Effector memory CD8-positive, alpha-beta T cell (primary cell): ENCODE data around the gene RUNX1.

Experiments used
- ATAC-seq: fragments of 150-1000 bp; cut with Tn5 transposase; replicated peaks from 2 replicates; pipeline ENCODE4 v1.10.0; 2021; ENCODE audit warnings: mild to moderate bottlenecking, moderate library complexity
- DNase-seq, 3 experiments: peaks; one replicate each; pipeline ENCODE4 v3.0.0; 2021
- H3K27ac Mint-ChIP-seq, 2 donors: one replicate each; pipeline ENCODE4 v1.8.0; 2022; ENCODE audit warnings: mild to moderate bottlenecking in 2 of 2, mixed read lengths in 2 of 2, moderate library complexity in 2 of 2
- H3K27me3 Mint-ChIP-seq, 2 donors: one replicate each; pipeline ENCODE4 v1.8.0; 2022; ENCODE audit warnings: mixed read lengths in 2 of 2
- H3K36me3 Mint-ChIP-seq: one replicate; pipeline ENCODE4 v1.8.0; 2022; ENCODE audit warnings: mild to moderate bottlenecking, moderate library complexity, mixed read lengths; ENCODE audit not compliant: insufficient read depth
- H3K4me1 Mint-ChIP-seq, 2 donors: one replicate each; pipeline ENCODE4 v1.8.0; 2022; ENCODE audit warnings: low read depth in 2 of 2, mixed read lengths in 2 of 2
- H3K4me3 Mint-ChIP-seq, 2 donors: one replicate each; pipeline ENCODE4 v1.8.0; 2022; ENCODE audit warnings: mild to moderate bottlenecking in 2 of 2, mixed read lengths in 2 of 2, moderate library complexity in 2 of 2
- H3K9me3 Mint-ChIP-seq, 2 donors: one replicate each; pipeline ENCODE4 v1.8.0; 2022; ENCODE audit warnings: mixed read lengths in 2 of 2

Gene RUNX1

DNA sequence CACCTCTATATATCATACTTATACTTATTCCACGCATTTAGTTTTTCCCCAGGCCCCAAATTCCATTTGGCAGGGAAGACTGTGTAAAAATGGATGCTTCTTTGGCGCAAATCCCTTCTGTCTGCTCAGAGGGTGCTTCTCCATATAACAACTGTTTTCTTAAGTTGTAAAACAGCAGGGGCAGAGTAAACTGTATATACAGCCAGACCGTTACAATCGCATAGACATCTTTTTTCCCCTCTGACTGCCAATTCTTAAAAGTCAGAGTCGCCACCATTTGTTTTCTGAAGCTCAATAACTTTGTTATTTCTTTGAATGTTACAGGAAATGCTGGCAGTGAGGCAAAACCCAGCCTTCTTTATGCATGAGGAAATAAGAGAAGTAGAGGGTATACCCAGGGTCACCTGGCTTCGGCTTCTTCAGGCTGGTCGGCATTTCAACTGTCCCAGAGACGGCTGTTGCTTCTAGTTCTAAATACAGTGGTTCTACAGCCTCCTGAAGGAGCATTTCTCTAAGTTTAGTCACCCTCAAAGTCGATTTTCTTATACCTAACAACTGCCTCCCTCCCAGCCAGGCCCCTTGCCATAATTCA lies 191.9 kb downstream of the RUNX1 start:
- Mint-ChIP-seq H3K27me3 (no peaks in the 10 kb centered on the region), H3K4me3 (no peak overlapping the region), H3K9me3 (no peaks in the 10 kb centered on the region), H3K4me1 (peaks cover 8 to 24% of the 10 kb centered on the region in 2 donors), H3K36me3 (peaks cover 82% of the 10 kb centered on the region), H3K27ac (peak overlapping the region in 1 of 2 donors; percentile 62)
- no peak for ATAC-seq
- DNase-seq, result no peak

DNA sequence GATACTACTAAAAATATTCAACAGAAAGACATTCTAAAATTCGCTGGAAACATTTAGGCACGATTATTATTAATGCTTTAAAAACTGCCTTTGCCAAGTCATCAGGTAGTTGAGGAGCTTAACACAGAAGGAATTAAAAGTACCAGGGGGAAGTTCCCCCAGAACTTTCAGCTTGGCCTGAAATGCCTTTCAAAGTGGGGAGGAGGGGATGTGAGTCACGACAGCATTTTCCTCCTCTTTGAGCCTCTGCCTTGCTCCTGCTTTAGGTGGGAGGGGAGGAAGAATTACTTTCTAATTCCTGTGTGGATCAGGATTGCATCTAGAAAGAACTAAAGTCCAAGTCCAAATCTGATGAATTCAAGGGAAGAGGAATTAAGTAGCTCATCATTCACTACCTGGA lies 196.7 kb downstream of the RUNX1 start:
- no peak for ATAC-seq
- Mint-ChIP-seq H3K4me3 (no peak overlapping the region), H3K27me3 (no peaks in the 10 kb centered on the region), H3K27ac (peak overlapping the region in 1 of 2 donors; percentile 46), H3K9me3 (no peaks in the 10 kb centered on the region), H3K4me1 (peaks cover 2 to 13% of the 10 kb centered on the region in 2 donors), H3K36me3 (peaks cover 73% of the 10 kb centered on the region)
- no peak for DNase-seq

DNA sequence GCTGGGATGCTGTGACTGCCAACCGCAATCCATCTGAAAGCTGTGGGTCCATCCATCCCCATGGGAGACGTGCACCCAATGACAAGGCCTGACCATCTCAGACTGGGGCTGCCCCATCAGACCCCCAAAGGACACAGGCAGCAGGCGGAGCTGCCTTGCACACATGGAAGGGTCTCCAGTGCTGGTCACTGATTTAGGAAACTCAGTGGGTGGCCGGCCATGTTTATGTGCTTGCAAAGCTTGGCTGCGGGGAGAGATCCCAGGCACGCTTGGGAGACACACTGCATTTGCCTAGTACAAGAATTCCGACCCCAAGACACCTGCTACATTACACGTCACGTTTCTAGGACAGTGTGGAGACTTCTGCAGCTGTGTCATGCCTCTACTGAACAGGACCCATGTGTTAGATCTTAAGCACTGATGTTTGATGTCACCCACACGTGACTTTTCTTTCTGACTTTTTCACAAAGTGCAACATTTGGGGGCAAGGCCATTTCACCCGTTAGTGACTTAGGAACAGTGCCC lies 198.9 kb downstream of the RUNX1 start:
- Mint-ChIP-seq H3K4me1 (peaks cover 15 to 33% of the 10 kb centered on the region in 2 donors), H3K27ac (no peak overlapping the region), H3K9me3 (no peaks in the 10 kb centered on the region), H3K27me3 (no peaks in the 10 kb centered on the region), H3K4me3 (no peak overlapping the region), H3K36me3 (peaks cover 56% of the 10 kb centered on the region)
- DNase-seq (no peak), ATAC-seq (no peak)

DNA sequence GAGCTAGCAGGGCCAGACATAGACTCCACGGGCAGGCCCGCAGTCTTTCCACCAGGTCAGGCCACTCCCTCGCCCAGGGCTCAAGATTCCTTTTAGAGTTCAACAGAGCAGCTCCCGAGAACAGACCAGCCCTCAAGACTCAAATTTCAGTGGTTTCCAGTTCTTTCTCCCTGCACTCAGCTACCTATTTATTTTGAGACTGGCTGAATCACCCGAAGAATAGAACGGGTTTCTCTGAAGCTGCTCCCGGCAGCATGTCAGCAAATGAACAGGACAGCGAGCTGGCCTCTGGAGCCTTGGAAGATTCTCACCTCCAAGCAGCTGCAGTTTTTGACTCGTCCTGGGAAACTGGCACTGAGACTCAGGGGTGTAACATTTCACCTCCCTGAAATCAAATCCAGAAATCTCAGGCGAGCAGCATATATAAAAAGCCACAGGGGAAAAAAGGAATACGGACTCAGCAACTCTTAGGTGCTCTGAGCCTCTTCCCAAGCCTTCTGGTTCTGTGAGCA lies 202.4 kb downstream of the RUNX1 start:
- no peaks in the 10 kb centered on the region for H3K27me3 Mint-ChIP-seq
- H3K4me3 Mint-ChIP-seq, result peak overlapping the region; percentile 55 to 60
- ATAC-seq, result no peak
- peak overlapping the region; percentile 58 to 90 for H3K27ac Mint-ChIP-seq
- H3K4me1 Mint-ChIP-seq, result peaks cover 37 to 46% of the 10 kb centered on the region in 2 donors
- no peaks in the 10 kb centered on the region for H3K9me3 Mint-ChIP-seq
- no peak for DNase-seq
- peaks cover 36% of the 10 kb centered on the region for H3K36me3 Mint-ChIP-seq

DNA sequence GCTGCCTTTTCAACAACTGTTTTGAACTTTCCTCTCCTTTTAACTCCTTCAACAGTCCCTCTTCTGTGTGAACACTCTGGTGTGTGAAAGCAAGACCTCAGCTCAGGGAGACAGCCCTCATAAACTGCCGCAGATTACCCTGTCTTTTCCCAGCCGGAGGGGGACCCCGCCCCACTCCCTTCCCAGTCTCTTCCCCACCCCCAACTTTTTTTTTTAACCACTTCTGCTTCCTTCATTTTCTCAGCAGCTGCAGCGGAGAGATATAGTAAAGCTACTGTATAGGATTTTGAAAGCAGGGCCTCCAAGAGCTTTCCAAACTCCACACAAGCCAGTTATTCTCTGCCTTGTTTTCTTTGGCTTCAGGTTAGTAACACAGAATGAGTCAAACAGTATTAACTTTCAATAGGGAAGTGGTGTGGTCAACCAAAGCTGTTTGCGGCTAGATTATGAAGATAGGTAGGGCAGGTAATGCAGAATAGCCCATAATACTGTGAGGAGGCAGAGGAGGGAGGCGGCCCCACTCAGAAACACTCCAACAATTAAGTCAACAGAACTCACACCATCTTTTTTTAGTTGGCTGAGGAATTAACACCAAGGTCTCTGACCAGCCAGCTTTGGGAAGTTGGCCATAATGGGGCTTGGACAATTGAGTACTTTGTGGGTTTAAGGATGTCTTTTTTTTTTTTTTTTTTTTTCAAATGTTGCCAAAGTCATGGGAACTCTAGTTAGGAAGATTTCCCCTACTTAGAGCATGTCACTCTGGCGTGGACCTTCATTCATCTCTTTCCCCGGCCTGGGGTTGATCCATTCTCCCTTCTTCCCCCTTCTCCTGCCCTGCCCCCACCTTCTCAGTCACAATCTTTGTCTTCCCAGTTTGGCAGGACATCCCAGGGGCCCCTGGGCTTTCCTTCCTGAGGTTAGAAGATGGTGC lies 203.3 kb downstream of the RUNX1 start:
- DNase-seq (peak in 2 of 3 experiments; percentile 17 to 22), ATAC-seq (peak; percentile 93)
- Mint-ChIP-seq H3K27ac (peak overlapping the region; percentile 56 to 90), H3K4me3 (peak overlapping the region; percentile 55 to 60), H3K36me3 (peaks cover 32% of the 10 kb centered on the region), H3K4me1 (peaks cover 42 to 46% of the 10 kb centered on the region in 2 donors), H3K9me3 (no peaks in the 10 kb centered on the region), H3K27me3 (no peaks in the 10 kb centered on the region)

DNA sequence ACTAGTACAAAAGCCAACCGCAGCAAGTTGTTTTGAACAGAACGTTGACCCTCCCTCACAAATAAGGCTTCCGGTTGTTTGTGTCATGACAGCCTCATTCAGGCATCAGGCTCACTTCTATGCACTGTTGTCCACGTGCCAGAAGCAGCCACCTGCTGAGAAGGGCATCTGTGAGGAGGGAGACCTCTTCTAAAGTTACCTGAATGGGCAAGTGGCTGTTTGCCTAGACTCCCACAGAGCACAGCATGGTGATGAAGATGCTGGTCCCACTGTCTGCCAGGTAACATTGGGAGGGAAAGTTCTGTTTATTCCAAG lies 204.2 kb downstream of the RUNX1 start:
- DNase-seq, result no peak
- no peak overlapping the region for H3K4me3 Mint-ChIP-seq
- H3K9me3 Mint-ChIP-seq, result no peaks in the 10 kb centered on the region
- no peaks in the 10 kb centered on the region for H3K27me3 Mint-ChIP-seq
- H3K27ac Mint-ChIP-seq, result peak overlapping the region; percentile 56 to 90
- no peak for ATAC-seq
- peaks cover 31% of the 10 kb centered on the region for H3K36me3 Mint-ChIP-seq
- peaks cover 49 to 50% of the 10 kb centered on the region in 2 donors for H3K4me1 Mint-ChIP-seq

DNA sequence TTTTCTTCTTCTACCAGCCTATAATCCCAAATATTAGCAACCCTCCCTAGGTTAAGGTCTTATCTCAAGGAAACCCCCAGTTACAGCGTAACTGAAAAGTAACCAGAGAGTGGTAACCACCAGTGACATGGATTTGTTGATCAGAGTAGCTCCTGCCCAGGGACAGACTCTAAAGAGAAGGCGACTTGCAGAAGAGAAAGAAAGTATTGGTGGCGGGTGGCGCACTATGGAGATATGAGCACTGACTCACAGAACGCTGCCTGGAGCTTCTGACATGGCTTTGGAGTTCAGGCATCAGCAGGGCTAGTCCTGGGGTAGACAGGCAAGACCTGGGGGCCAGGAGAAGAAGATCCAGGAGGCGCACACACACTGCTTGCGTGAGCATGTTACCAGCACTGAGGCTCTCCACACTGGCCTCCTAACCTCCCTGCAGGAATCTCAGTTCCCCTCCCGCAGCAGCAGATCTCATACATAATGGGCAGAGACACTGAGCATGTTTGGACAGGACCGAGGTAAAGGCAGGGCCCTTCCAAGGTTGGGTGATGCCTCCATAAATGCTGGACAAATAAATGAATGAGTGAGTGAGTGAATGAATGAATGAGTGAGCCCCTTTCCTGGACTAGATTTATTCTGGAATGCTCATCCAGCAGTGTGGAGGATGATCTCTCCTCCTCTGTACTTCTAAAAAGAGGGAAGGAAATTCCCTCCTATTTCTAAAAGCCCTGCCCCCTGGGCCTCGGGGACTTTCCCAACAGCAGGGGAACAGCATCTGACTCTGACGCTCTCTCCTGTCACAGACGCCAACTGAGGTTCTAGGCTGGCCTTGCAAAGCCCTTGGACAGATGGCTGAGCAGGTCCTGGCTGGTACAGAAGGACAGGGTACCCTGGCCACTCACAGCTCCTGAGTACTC lies 204.8 kb downstream of the RUNX1 start:
- Mint-ChIP-seq H3K27ac (peak overlapping the region; percentile 56 to 90), H3K4me3 (no peak overlapping the region), H3K27me3 (no peaks in the 10 kb centered on the region), H3K4me1 (peaks cover 53 to 56% of the 10 kb centered on the region in 2 donors), H3K9me3 (no peaks in the 10 kb centered on the region), H3K36me3 (peaks cover 33% of the 10 kb centered on the region)
- ATAC-seq, result no peak
- no peak for DNase-seq

DNA sequence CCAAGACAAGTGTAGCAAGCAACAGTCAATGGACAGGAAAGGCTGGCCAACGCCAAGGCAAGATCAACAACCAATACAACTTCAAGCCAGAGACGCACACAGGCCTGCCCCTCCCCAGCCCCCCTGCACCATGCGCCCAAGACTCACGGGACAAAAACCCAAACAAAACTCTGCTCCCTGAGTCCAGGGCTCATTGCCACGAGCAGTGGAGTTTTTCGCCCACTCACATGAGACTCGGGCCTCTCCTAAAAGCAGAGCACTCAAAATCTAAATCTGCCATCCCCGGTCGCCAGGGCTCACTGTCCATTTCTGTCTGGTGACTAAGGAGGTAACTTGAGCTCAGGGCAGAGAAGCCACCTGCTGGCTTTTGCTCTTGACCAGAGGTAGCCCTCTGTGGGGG lies 205.5 kb downstream of the RUNX1 start:
- peaks cover 57 to 59% of the 10 kb centered on the region in 2 donors for H3K4me1 Mint-ChIP-seq
- DNase-seq (no peak), ATAC-seq (no peak)
- H3K27ac Mint-ChIP-seq, result peak overlapping the region in 1 of 2 donors; percentile 0
- H3K9me3 Mint-ChIP-seq, result no peaks in the 10 kb centered on the region
- H3K27me3 Mint-ChIP-seq, result no peaks in the 10 kb centered on the region
- peaks cover 33% of the 10 kb centered on the region for H3K36me3 Mint-ChIP-seq
- no peak overlapping the region for H3K4me3 Mint-ChIP-seq

DNA sequence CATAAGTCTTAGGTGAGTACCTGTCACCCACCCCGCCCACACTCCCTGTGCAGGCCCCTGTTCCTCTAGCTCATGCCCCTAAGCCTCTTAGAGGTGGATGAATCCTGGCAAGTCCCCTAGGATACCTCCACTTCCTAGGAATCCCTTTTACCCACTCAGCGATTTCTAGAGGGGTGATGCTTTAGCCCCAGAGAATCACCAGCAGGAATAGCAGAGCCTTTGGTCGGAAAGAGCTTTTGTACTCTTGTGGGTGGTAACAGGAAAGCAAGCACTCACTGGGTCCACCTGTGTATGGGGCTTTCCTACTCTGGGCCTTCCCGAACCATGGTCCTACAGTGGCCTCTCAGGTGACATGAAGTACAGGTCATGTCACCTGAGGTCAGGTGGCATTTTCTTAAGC lies 207.9 kb downstream of the RUNX1 start:
- Mint-ChIP-seq H3K4me3 (no peak overlapping the region), H3K36me3 (peaks cover 47% of the 10 kb centered on the region), H3K9me3 (no peaks in the 10 kb centered on the region), H3K27ac (peak overlapping the region in 1 of 2 donors; percentile 76), H3K27me3 (no peaks in the 10 kb centered on the region), H3K4me1 (peaks cover 60 to 61% of the 10 kb centered on the region in 2 donors)
- DNase-seq (no peak), ATAC-seq (no peak)

DNA sequence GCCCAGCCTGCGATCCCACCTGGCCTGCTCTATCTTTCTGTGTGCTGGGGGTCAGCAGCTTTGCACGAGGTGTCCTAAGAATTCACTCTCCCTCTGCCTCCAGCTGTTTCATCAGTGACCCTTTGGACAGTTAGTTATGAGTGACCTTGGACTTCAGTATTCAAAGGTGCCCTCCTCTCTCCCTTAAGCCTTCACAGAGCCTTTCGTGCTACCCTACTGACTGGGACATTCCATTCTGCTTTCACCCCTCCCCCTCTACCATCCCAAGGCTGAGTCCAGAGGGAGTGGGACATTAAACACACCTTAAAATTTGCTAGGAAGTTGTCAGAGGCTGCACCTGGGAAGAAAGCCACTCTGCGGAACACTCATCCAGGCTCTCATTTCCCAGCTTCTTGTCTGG lies 208.4 kb downstream of the RUNX1 start:
- Mint-ChIP-seq H3K4me1 (peaks cover 60 to 62% of the 10 kb centered on the region in 2 donors), H3K4me3 (no peak overlapping the region), H3K27ac (peak overlapping the region; percentile 76 to 78), H3K36me3 (peaks cover 51% of the 10 kb centered on the region), H3K9me3 (no peaks in the 10 kb centered on the region), H3K27me3 (no peaks in the 10 kb centered on the region)
- ATAC-seq (no peak), DNase-seq (no peak)

DNA sequence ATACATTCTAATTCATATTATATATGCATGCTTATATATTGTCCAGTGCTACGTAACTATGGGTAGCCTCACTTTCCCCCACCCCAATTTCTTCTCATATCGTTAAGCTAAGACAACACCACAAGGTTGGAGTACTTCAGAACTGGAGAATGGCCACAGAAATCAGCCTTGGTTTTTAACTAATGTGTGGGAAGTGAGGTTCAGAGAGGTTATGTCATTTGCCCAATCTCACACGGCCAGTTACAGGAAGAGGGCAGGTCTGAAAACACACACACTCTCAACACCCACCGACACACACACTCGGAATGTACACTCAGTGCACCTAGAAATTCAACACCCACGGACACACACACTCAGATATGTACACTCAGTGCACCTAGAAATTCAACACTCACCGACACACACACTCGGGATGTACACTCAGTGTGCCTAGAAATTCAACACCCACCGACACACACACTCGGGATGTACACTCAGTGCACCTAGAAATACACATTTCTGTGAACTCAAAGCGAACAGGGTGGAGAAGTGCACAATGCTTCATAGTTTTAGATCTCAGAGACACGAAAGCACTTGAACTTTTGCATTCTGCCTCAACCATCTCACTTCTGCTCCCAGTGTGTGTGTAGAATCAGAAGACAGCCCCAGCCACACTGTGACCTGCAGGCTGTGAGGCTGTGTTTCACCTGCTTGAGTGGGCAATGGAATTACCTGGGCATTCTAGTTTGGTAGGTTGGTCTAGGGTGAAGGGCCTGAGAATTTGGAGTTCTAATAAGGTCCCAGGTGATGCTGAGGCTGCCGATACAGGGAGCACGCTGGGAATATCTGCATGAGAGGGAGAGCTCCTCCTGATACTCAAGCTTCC lies 209.9 kb downstream of the RUNX1 start:
- Mint-ChIP-seq H3K36me3 (peaks cover 52% of the 10 kb centered on the region), H3K9me3 (no peaks in the 10 kb centered on the region), H3K4me1 (peaks cover 59 to 61% of the 10 kb centered on the region in 2 donors), H3K4me3 (no peak overlapping the region), H3K27me3 (no peaks in the 10 kb centered on the region), H3K27ac (peak overlapping the region; percentile 32 to 78)
- no peak for DNase-seq
- no peak for ATAC-seq

DNA sequence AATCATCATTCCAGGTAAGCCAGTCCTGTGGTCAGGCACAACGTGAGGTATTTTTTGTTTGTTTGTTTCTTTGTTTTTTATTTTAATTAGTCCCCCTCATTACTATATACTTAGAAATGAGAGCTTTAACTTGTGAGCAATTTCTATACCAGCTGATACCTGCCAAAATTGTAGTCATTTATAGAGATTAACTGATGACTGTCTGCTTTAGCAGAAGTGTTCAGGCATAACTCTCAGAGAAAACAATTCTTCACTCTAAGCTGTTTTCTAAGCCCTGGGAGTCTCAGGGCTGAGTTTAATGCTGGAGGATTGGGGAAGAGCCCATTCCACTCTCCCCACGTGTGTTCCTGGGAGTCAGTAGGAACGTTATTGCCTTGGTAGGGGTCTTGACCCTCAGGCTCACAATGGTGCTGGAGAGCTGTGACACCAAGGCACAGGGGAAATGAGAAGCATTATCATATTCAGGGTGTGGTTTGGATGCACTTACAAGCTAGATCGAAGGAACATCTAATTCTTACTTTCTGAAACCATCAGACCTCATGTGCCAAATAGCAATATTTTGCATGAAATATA lies 212.1 kb downstream of the RUNX1 start:
- DNase-seq, result no peak
- no peak for ATAC-seq
- Mint-ChIP-seq H3K4me1 (peaks cover 48 to 49% of the 10 kb centered on the region in 2 donors), H3K9me3 (no peaks in the 10 kb centered on the region), H3K27me3 (no peaks in the 10 kb centered on the region), H3K4me3 (no peak overlapping the region), H3K36me3 (peaks cover 67% of the 10 kb centered on the region), H3K27ac (peak overlapping the region; percentile 63 to 72)
